ENCODE measurements around the gene ZNF444. TPM values are rescaled to one million over a fixed set of nuclear protein-coding genes. Genes with fewer than 3 reads are reported as not detected.

Gene ZNF444
- total and polyA plus RNA-seq, 2 donors (not counting 1 experiment from before 2014, with no cell fraction given), result 24.1 to 37.7 TPM

DNA sequence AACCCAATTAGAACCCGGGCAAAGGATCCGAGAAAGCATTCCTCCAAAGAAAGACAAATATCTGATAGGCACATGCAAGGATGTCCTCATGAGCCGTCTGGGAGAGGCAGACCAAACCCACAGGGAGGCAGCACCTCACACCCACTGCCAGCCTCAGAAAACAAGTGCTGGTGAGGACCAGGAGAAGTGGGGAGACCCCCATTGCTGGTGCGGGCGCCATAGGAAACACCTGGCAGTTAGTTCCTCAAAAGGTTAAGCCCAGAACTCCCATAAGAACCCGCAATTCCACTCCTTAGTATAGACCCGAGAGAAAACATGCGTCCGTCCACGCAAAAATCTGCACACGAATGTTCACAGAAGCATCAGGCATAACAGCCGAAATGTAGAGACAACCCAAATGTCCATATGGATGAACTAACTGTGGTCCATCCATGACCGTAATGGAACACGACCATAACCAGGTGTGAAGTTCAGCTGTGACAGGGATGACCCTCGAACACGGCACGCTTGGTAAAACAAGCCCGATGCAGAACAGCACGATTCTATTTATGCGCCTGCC lies 27.9 kb upstream of the ZNF444 start:
- H3K79me2 ChIP-seq (ENCODE audit: control insufficient read depth, insufficient read depth, low read length), result peaks cover 100% of the 10 kb centered on the region
- peaks cover 0 to 10% of the 10 kb centered on the region in 2 experiments for H3K36me3 ChIP-seq (replicated peaks in 1 of 2; ENCODE audit: control extremely low read depth in 1 of 2, control insufficient read depth in 1 of 2, extremely low read depth in 1 of 2, insufficient read depth in 2 of 2, low read length in 1 of 2)
- peak overlapping the region; percentile 85 for H3K4me2 ChIP-seq (replicated peaks; ENCODE audit: low read depth, low read length, poor library complexity, severe bottlenecking)
- Mint-ChIP-seq H3K27me3 (no peaks in the 10 kb centered on the region), H3K4me1 (peaks cover 78% of the 10 kb centered on the region), H3K4me3 (peak overlapping the region; percentile 87), H3K27ac (peak overlapping the region; percentile 94), H3K9me3 (ENCODE audit: insufficient read depth) (no peaks in the 10 kb centered on the region)
- H3K27me3 ChIP-seq (replicated peaks in 1 of 4; ENCODE audit: control extremely low read depth in 1 of 4, control insufficient read depth in 3 of 4, insufficient read depth in 4 of 4, low read length in 3 of 4), result no peaks in the 10 kb centered on the region
- intact Hi-C loops (cut with micrococcal nuclease), result no loop called here
- ATAC-seq (ENCODE audit: low read depth) (peak; percentile 14), DNase-seq (peak; percentile 82)
- no peaks in the 10 kb centered on the region for H3K9me3 ChIP-seq (ENCODE audit: control extremely low read depth in 1 of 3, control insufficient read depth in 2 of 3, insufficient read depth in 1 of 3, low read length in 2 of 3)
- 11% methylated on average over 20 of the region's 20 CpGs for WGBS (ENCODE audit: insufficient coverage)
- peak overlapping the region; percentile 33 for H3K9ac ChIP-seq (ENCODE audit: low read length)
- H3K4me3 ChIP-seq (ENCODE audit: control extremely low read depth in 1 of 5, extremely low read depth in 1 of 5, insufficient read depth in 1 of 5, low read depth in 2 of 5, low read length in 4 of 5), result peak overlapping the region in 3 of 5 experiments; percentile 15 to 44 (median 17)
- H3K4me1 ChIP-seq (ENCODE audit: control insufficient read depth in 2 of 2, insufficient read depth in 2 of 2, low read length in 2 of 2), result peaks cover 69 to 73% of the 10 kb centered on the region in 2 donors
- H3K27ac ChIP-seq (ENCODE audit: low read length in 2 of 2), result peak overlapping the region; percentile 73 to 80
- POLR2A ChIA-PET, result no interaction called here
- no peak overlapping the region for H2AFZ ChIP-seq (ENCODE audit: insufficient read depth, low read depth, low read length, poor library complexity, severe bottlenecking)
- TF ChIP-seq, protein P1, sequence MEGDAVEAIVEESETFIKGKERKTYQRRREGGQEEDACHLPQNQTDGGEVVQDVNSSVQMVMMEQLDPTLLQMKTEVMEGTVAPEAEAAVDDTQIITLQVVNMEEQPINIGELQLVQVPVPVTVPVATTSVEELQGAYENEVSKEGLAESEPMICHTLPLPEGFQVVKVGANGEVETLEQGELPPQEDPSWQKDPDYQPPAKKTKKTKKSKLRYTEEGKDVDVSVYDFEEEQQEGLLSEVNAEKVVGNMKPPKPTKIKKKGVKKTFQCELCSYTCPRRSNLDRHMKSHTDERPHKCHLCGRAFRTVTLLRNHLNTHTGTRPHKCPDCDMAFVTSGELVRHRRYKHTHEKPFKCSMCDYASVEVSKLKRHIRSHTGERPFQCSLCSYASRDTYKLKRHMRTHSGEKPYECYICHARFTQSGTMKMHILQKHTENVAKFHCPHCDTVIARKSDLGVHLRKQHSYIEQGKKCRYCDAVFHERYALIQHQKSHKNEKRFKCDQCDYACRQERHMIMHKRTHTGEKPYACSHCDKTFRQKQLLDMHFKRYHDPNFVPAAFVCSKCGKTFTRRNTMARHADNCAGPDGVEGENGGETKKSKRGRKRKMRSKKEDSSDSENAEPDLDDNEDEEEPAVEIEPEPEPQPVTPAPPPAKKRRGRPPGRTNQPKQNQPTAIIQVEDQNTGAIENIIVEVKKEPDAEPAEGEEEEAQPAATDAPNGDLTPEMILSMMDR (IDR thresholded peaks at IDR 0.05), result no peak
- no peak for TF ChIP-seq EZH2 (IDR thresholded peaks at IDR 0.05; ENCODE audit: borderline replicate concordance, insufficient read depth, low read depth, low read length, poor library complexity, severe bottlenecking)
- CTCF ChIA-PET, result no interaction called here
- H4K20me1 ChIP-seq (ENCODE audit: control insufficient read depth, insufficient read depth, low read length, poor library complexity, severe bottlenecking), result peaks cover 85% of the 10 kb centered on the region

DNA sequence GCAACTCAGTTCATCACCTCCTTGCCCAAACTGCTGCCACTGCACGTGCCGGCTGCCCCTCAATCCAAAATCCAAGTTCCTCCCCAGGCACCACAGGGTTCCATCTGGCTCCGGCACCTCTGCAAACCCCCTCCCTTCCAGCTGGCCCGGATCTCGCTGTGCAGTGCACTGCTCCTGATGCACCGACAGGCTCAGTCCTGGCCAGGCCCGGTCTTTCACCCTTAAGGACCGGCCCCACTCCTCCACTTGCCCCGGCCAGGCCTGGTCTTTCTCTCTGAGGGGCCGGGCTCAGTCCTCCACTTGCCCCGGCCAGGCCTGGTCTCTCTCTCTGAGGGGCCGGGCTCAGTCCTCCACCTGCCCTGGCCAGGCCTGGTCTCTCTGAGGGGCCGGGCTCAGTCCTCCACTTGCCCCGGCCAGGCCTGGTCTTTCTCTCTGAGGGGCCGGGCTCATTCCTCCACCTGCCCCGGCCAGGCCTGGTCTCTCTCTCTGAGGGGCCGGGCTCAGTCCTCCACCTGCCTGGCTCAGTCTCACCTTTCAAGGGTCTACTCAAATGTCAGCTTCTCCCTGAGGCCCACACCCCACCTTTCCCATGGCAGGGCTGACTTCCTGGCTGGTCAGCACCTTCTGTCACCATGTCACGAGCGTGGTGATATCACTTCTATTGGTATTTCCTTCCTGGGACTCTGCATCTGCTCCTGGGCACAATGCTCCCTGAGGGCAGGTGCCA lies 26.9 kb upstream of the ZNF444 start:
- Histone ChIP-seq H3K79me2 (ENCODE audit: control insufficient read depth, insufficient read depth, low read length) (peaks cover 100% of the 10 kb centered on the region), H3K9me3 (ENCODE audit: control extremely low read depth in 1 of 3, control insufficient read depth in 2 of 3, insufficient read depth in 1 of 3, low read length in 2 of 3) (no peaks in the 10 kb centered on the region), H3K27me3 (replicated peaks in 1 of 4; ENCODE audit: control extremely low read depth in 1 of 4, control insufficient read depth in 3 of 4, insufficient read depth in 4 of 4, low read length in 3 of 4) (no peaks in the 10 kb centered on the region), H3K9ac (ENCODE audit: low read length) (no peak overlapping the region), H3K27ac (ENCODE audit: low read length in 2 of 2) (peak overlapping the region; percentile 73 to 80), H3K4me3 (ENCODE audit: control extremely low read depth in 1 of 5, extremely low read depth in 1 of 5, insufficient read depth in 1 of 5, low read depth in 2 of 5, low read length in 4 of 5) (no peak overlapping the region), H3K36me3 (replicated peaks in 1 of 2; ENCODE audit: control extremely low read depth in 1 of 2, control insufficient read depth in 1 of 2, extremely low read depth in 1 of 2, insufficient read depth in 2 of 2, low read length in 1 of 2) (peaks cover 0 to 18% of the 10 kb centered on the region in 2 experiments), H2AFZ (ENCODE audit: insufficient read depth, low read depth, low read length, poor library complexity, severe bottlenecking) (no peak overlapping the region), H4K20me1 (ENCODE audit: control insufficient read depth, insufficient read depth, low read length, poor library complexity, severe bottlenecking) (peaks cover 78% of the 10 kb centered on the region), H3K4me2 (replicated peaks; ENCODE audit: low read depth, low read length, poor library complexity, severe bottlenecking) (peak overlapping the region; percentile 85), H3K4me1 (ENCODE audit: control insufficient read depth in 2 of 2, insufficient read depth in 2 of 2, low read length in 2 of 2) (peaks cover 61 to 73% of the 10 kb centered on the region in 2 donors)
- intact Hi-C loops (cut with micrococcal nuclease), result no loop called here
- Mint-ChIP-seq H3K9me3 (ENCODE audit: insufficient read depth) (no peaks in the 10 kb centered on the region), H3K27me3 (no peaks in the 10 kb centered on the region), H3K4me1 (peaks cover 79% of the 10 kb centered on the region), H3K4me3 (peak overlapping the region; percentile 87), H3K27ac (peak overlapping the region; percentile 94)
- ChIA-PET CTCF (no interaction called here), POLR2A (no interaction called here)
- 87% methylated on average over 17 of the region's 19 CpGs for WGBS (ENCODE audit: insufficient coverage)
- TF ChIP-seq EZH2 (IDR thresholded peaks at IDR 0.05; ENCODE audit: borderline replicate concordance, insufficient read depth, low read depth, low read length, poor library complexity, severe bottlenecking), result no peak
- TF ChIP-seq, protein P1 (IDR thresholded peaks at IDR 0.05), result no peak
- DNase-seq (no peak), ATAC-seq (ENCODE audit: low read depth) (no peak)
